Epidermal melanocyte (primary cell): ENCODE data around the gene FAM110A.
"Not testable (repeated sequence)": the region's sequence is repeated elsewhere in the genome, so short reads cannot be mapped to it uniquely, and the experiment has no call there.

ENCODE experiments used
- DNase-seq: peaks from one replicate; pipeline ENCODE4 v3.0.0; 2011; ENCODE audit warnings: low spot score; ENCODE audit not compliant: insufficient read length

Gene FAM110A

GRCh38 chr20:833450-834150, at the start of gene FAM110A:
Gene FAM110A, plus strand, starts transcription at chr20:833715. Its CDS starts 11,090 bp downstream, at chr20:844805.
- DNase-seq: peak; percentile 98

- no peak for DNase-seq
Observed at GRCh38 chr20:787825-788224, 45.7 kb upstream of the FAM110A start.

- DNase-seq: no peak
Observed at GRCh38 chr20:791056-791455, 42.5 kb upstream of the FAM110A start.

- DNase-seq: no peak
Observed at GRCh38 chr20:792248-792647, 41.3 kb upstream of the FAM110A start.

- DNase-seq: no peak
Observed at GRCh38 chr20:796921-797320, 36.6 kb upstream of the FAM110A start.

GRCh38 chr20:798746-799145, 34.8 kb upstream of the FAM110A start:
- not testable (repeated sequence) for DNase-seq

GRCh38 chr20:800026-800425, 33.5 kb upstream of the FAM110A start:
- not testable (repeated sequence) for DNase-seq

- no peak for DNase-seq
Observed at GRCh38 chr20:801678-802077, 31.8 kb upstream of the FAM110A start.

GRCh38 chr20:805713-806112, 27.8 kb upstream of the FAM110A start:
- no peak for DNase-seq

GRCh38 chr20:811776-812434, 21.6 kb upstream of the FAM110A start:
- DNase-seq: not testable (repeated sequence)

- not testable (repeated sequence) for DNase-seq
Observed at GRCh38 chr20:812435-812814, 21.1 kb upstream of the FAM110A start.

- DNase-seq: no peak
Observed at GRCh38 chr20:813390-813789, 20.1 kb upstream of the FAM110A start.

- DNase-seq: no peak
Observed at GRCh38 chr20:815226-815625, 18.3 kb upstream of the FAM110A start.

GRCh38 chr20:815914-816606, 17.5 kb upstream of the FAM110A start:
- peak; percentile 77 for DNase-seq

- DNase-seq: no peak
Observed at GRCh38 chr20:818001-818664, 15.4 kb upstream of the FAM110A start.

- no peak for DNase-seq
Observed at GRCh38 chr20:819680-820322, 13.7 kb upstream of the FAM110A start.

GRCh38 chr20:820323-820953, 13.1 kb upstream of the FAM110A start:
- no peak for DNase-seq

- no peak for DNase-seq
Observed at GRCh38 chr20:821046-821730, 12.3 kb upstream of the FAM110A start.

- DNase-seq: no peak
Observed at GRCh38 chr20:821731-822065, 11.8 kb upstream of the FAM110A start.
